ENCODE results near the gene NCR2.
"Not testable (repeated sequence)": the region's sequence is repeated elsewhere in the genome, so short reads cannot be mapped to it uniquely, and the experiment has no call there.

The NCR2 gene

GRCh38 chr6:41335296-41335695 is at the start of gene NCR2:
NCR2 (plus strand) TSS chr6:41335608; CDS start chr6:41335877, 269 bp downstream.
- TF ChIP-seq, protein P1, sequence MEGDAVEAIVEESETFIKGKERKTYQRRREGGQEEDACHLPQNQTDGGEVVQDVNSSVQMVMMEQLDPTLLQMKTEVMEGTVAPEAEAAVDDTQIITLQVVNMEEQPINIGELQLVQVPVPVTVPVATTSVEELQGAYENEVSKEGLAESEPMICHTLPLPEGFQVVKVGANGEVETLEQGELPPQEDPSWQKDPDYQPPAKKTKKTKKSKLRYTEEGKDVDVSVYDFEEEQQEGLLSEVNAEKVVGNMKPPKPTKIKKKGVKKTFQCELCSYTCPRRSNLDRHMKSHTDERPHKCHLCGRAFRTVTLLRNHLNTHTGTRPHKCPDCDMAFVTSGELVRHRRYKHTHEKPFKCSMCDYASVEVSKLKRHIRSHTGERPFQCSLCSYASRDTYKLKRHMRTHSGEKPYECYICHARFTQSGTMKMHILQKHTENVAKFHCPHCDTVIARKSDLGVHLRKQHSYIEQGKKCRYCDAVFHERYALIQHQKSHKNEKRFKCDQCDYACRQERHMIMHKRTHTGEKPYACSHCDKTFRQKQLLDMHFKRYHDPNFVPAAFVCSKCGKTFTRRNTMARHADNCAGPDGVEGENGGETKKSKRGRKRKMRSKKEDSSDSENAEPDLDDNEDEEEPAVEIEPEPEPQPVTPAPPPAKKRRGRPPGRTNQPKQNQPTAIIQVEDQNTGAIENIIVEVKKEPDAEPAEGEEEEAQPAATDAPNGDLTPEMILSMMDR (conservative IDR thresholded peaks at IDR 0.05), result no peak
- H3K27ac ChIP-seq, result no peak within 1 kb of the TSS

DNA sequence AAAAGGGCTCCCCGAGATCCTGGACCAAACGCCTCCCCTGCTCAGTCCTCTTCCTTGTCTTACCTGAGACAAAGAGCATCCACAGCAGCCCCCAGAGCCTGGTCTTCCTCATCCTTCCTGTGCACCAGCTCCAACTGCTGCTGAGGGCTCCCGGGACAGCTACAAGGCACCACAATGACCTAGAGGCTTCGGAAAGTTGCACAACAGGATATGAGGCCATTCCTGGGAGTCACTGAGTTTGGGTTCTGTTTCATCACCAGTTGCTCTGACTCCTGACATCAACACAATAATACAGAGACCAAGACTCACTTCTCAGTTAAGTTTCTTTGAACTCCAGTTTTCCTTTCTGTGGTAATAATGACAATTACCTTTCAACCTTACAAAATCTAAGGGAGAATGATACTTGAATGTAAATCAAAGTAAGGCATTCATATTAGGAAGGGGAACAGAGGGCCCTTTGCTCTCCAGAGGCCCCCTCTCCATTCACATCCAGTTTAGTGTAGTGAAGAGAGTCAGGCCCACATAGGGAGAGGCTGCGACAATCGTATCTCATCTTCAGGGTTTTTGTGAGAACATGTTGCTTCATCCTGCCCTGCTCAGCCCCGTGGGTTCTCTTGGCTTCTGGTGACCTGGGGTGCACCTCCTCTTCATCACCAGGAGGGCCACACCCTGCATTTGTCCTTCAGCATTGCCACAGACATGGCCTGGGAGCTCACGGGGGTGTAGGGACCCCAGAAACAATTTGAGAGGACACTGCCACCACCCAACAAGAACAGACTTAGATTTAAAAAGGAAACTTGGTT is 48.7 kb upstream of the NCR2 start, which contains the start of gene TREM1:
Gene TREM1 (minus strand): TSS at position 139 of the 803 bp plus-strand sequence. CDS start 27 bp downstream, at position 112.
- TF ChIP-seq, protein P1 (conservative IDR thresholded peaks at IDR 0.05), result no peak
- peak within 1 kb of the TSS; percentile 72 for H3K27ac ChIP-seq

DNA sequence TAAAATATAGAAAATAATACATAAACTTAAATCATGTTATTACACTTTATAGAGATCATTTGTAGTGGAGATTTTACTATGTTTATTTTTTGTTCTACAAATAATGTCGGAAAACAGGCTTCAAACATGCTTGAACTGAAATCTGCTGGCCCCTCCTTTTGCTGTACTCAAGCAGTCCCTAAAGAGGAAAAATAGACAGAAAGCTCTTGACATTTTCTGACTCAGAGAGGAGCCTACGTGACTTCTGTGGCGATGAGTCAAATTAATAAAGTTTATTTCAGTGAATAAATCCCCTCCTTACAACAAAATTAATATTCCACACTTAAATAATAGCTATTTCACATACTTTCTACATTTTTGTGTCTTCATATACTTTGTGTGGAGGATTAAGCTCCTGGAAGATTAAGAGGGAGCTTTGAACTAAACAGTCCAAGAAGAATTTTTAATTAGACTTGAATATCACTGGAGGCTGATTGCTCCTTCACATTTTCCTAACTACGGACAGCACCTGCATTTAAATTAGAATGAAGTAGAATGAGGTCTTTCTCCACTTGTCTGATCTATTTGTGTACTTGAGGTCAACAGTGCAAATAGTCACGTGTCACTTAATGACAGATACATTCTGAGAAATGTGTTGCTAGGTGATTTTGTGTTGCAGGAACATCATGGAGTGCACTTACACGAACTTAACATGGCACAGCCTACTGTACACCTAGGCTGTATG is 47.2 kb upstream of the NCR2 start:
- TF ChIP-seq, protein P1 (conservative IDR thresholded peaks at IDR 0.05), result no peak

DNA sequence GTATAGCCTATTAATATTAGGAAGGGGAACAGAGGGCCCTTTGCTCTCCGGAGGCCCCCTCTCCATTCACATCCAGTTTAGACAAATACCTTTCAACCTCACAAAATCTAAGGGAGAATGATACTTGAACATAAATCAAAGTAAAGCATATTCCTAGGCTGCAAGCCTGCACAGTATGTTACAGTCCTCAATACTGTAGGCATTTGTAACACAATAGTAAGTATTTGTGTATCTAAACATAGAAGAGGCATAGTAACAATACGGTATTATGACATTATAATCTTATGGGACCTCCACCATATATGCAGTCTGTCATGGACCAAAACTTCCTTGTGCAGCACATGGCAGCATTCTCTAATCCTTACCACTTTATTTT is 46.7 kb upstream of the NCR2 start:
- peak overlapping the region; percentile 72 for H3K27ac ChIP-seq

More for the DNA sequence above, 47.2 kb upstream of the NCR2 start:
- peak overlapping the region; percentile 72 for H3K27ac ChIP-seq

DNA sequence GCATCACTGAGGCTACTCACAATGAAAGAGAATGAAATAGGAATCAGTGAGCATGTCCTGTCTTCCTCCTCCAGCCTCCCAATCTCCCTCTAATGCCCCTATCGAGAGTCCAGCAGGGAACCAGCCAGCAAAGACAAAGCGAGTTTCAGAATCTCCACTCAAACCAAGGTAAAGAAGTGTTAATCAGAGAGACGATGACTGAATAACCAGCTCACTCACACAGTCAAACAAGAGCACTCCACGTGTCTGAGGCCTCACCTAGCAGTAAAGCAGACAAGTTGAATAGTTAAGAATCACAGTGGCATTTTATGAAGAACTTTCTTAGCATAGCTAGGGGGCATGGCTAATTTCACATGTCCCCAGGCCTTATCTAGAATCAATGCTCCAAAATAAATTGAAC is 45.6 kb upstream of the NCR2 start:
- TF ChIP-seq, protein P1 (conservative IDR thresholded peaks at IDR 0.05), result no peak
- no peak overlapping the region for H3K27ac ChIP-seq

More for the DNA sequence above, 46.7 kb upstream of the NCR2 start:
- TF ChIP-seq, protein P1 (conservative IDR thresholded peaks at IDR 0.05), result no peak

DNA sequence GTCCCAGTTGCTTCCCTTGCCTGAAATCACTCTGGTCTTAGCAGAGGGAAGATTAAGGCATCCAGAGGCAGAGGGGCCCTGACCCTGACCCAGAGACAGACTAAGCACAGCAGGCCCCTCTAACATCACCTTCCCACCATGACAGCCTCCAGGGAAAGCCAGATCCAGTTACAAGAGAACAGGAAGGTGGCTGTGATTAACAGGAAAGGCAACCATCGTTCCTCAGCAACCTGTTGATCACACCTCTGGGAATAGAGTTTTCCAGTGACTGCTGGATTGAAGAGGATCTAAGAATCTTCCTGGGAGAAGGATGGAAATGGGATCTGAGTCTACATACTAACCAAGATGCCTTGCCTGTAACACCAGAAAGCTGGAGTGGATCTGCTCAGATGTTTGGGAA is 43.7 kb upstream of the NCR2 start:
- TF ChIP-seq, protein P1 (conservative IDR thresholded peaks at IDR 0.05), result no peak
- no peak overlapping the region for H3K27ac ChIP-seq

- H3K27ac ChIP-seq, result no peak overlapping the region
- TF ChIP-seq, protein P1 (conservative IDR thresholded peaks at IDR 0.05), result no peak
Measured at GRCh38 chr6:41294214-41294872, 41.1 kb upstream of the NCR2 start.

- H3K27ac ChIP-seq, result not testable (repeated sequence)
Measured at GRCh38 chr6:41297248-41297647, 38.2 kb upstream of the NCR2 start.
